Activated T-cell treated with anti-CD3 and anti-CD28 coated beads, Interleukin-2, amount 50 U/mL, for 72 hours (primary cell): ENCODE data around the gene CLCNKB. TPM values are rescaled to one million over a fixed set of nuclear protein-coding genes. Genes with fewer than 3 reads are reported as not detected.

Source experiments
- ATAC-seq, 2 donors: fragments of 150-1000 bp; cut with Tn5 transposase; replicated peaks in 1 of 2; 2 replicates each; pipeline ENCODE4 v1.10.0; 2021; ENCODE audit warnings: moderate library complexity in 2 of 2, mild to moderate bottlenecking in 1 of 2
- DNase-seq, 2 donors: peaks; one replicate each; pipeline ENCODE4 v3.0.0; 2021 to 2022; ENCODE audit warnings: mixed read lengths in 1 of 2
- H3K27ac Mint-ChIP-seq: one replicate; pipeline ENCODE4 v1.8.0; 2022; ENCODE audit warnings: mild to moderate bottlenecking, moderate library complexity, mixed read lengths
- H3K27me3 Mint-ChIP-seq: one replicate; pipeline ENCODE4 v1.8.0; 2022; ENCODE audit warnings: low read depth, mixed read lengths
- H3K36me3 Mint-ChIP-seq, 2 donors: one replicate each; pipeline ENCODE4 v1.8.0; 2022; ENCODE audit warnings: mixed read lengths in 2 of 2, mild to moderate bottlenecking in 1 of 2; ENCODE audit not compliant: insufficient read depth in 2 of 2
- H3K4me1 Mint-ChIP-seq: one replicate; pipeline ENCODE4 v1.8.0; 2022; ENCODE audit warnings: low read depth, mixed read lengths
- H3K4me3 Mint-ChIP-seq, 2 donors: one replicate each; pipeline ENCODE4 v1.8.0; 2022; ENCODE audit warnings: mild to moderate bottlenecking in 2 of 2, mixed read lengths in 2 of 2, moderate library complexity in 2 of 2
- H3K9me3 Mint-ChIP-seq, 2 donors: one replicate each; pipeline ENCODE4 v1.8.0; 2022; ENCODE audit warnings: mixed read lengths in 2 of 2
- total RNA-seq, 2 donors: library from RNA; stranded (reverse); gene quantifications; one replicate each; pipeline ENCODE4 v1.2.3, GENCODE V29; 2022

The CLCNKB gene
- total RNA-seq, 2 donors from 2014 or later, result not detected

- ATAC-seq, result no peak
- Mint-ChIP-seq H3K4me1 (no peaks in the 10 kb centered on the region), H3K27me3 (peaks cover 8% of the 10 kb centered on the region), H3K9me3 (no peaks in the 10 kb centered on the region), H3K36me3 (no peaks in the 10 kb centered on the region), H3K27ac (no peak overlapping the region), H3K4me3 (no peak overlapping the region)
- DNase-seq, result no peak
Observed at GRCh38 chr1:16095447-16095846, 51.9 kb downstream of the CLCNKB start.

- Mint-ChIP-seq H3K27me3 (peaks cover 17% of the 10 kb centered on the region), H3K36me3 (no peaks in the 10 kb centered on the region), H3K4me1 (no peaks in the 10 kb centered on the region), H3K9me3 (no peaks in the 10 kb centered on the region), H3K27ac (no peak overlapping the region), H3K4me3 (no peak overlapping the region)
- no peak for ATAC-seq
- DNase-seq, result no peak
Observed at GRCh38 chr1:16099412-16099811, 55.8 kb downstream of the CLCNKB start.

- no peak overlapping the region for H3K4me3 Mint-ChIP-seq
- ATAC-seq (no peak), DNase-seq (no peak)
- peaks cover 0 to 3% of the 10 kb centered on the region in 2 donors for H3K9me3 Mint-ChIP-seq
- H3K36me3 Mint-ChIP-seq, result no peaks in the 10 kb centered on the region
- peaks cover 18% of the 10 kb centered on the region for H3K27me3 Mint-ChIP-seq
- H3K4me1 Mint-ChIP-seq, result no peaks in the 10 kb centered on the region
- no peak overlapping the region for H3K27ac Mint-ChIP-seq
Observed at GRCh38 chr1:16101623-16102022, 58.0 kb downstream of the CLCNKB start.

Other genes with a start within 250 kb of the CLCNKB start
- 1 to 10 TPM; 2.2 to 2.9 TPM for gene UQCRHL, start 236.1 kb upstream of the CLCNKB start, total RNA-seq
- gene SPEN, start 196.1 kb upstream of the CLCNKB start, total RNA-seq, result 10 to 100 TPM; 53.5 to 56.9 TPM
- 10 to 100 TPM; 76.0 to 84.1 TPM for gene ZBTB17, start 67.7 kb upstream of the CLCNKB start, total RNA-seq
- not detected for gene SRARP, start 39.5 kb upstream of the CLCNKB start, total RNA-seq
- not detected for gene HSPB7, start 25.7 kb upstream of the CLCNKB start, total RNA-seq
- gene CLCNKA, start 21.7 kb upstream of the CLCNKB start, total RNA-seq, result not detected
- under 1 TPM; 0.32 to 0.86 TPM for gene FAM131C, start 29.9 kb downstream of the CLCNKB start, total RNA-seq
- gene EPHA2, start 112.3 kb downstream of the CLCNKB start, total RNA-seq, result under 1 TPM in 1 of 2 donors, not detected in 1; 0.43 TPM
- 1 to 10 TPM; 7.0 to 9.9 TPM for gene ARHGEF19, start 168.9 kb downstream of the CLCNKB start, total RNA-seq
- gene CPLANE2, start 193.4 kb downstream of the CLCNKB start, total RNA-seq, result 1 to 10 TPM; 3.0 to 7.8 TPM